HG03439 (cell line): ENCODE results near the gene FGF2.
"Not testable (repeated sequence)": the region's sequence is repeated elsewhere in the genome, so short reads cannot be mapped to it uniquely, and the experiment has no call there.

ENCODE experiments used
- ATAC-seq: cut with Tn5 transposase; IDR thresholded peaks from one replicate; pipeline ENCODE4 v1.9.1; 2021; ENCODE audit warnings: mild to moderate bottlenecking, moderate library complexity; ENCODE audit not compliant: unreplicated experiment

FGF2 gene

DNA sequence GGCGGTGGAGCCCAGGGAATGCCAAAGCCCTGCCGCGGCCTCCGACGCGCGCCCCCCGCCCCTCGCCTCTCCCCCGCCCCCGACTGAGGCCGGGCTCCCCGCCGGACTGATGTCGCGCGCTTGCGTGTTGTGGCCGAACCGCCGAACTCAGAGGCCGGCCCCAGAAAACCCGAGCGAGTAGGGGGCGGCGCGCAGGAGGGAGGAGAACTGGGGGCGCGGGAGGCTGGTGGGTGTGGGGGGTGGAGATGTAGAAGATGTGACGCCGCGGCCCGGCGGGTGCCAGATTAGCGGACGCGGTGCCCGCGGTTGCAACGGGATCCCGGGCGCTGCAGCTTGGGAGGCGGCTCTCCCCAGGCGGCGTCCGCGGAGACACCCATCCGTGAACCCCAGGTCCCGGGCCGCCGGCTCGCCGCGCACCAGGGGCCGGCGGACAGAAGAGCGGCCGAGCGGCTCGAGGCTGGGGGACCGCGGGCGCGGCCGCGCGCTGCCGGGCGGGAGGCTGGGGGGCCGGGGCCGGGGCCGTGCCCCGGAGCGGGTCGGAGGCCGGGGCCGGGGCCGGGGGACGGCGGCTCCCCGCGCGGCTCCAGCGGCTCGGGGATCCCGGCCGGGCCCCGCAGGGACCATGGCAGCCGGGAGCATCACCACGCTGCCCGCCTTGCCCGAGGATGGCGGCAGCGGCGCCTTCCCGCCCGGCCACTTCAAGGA is at the start of gene FGF2:
FGF2 (plus strand) TSS at position 279 of the 705 bp plus-strand sequence; CDS start at position 623, 344 bp downstream.
- peak; percentile 18 for ATAC-seq

DNA sequence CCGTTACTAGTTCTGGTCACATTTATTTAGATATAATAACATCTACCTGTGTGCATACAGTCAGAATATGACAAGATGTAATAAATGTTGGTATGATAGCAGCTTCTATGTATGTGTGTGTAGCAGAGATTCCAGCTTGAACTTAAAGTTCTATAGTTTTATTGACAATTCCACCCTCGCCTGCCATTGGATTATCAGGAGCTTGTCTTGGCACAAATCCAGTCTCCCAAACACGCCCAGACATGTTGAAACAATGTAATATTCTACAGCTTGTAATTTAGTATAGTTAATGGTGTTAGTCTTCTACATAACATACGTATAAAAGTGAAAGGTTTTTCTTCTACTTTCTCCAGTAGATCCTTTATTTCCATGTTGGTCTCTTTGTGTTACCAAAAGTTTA is 49.7 kb upstream of the FGF2 start:
- no peak for ATAC-seq

DNA sequence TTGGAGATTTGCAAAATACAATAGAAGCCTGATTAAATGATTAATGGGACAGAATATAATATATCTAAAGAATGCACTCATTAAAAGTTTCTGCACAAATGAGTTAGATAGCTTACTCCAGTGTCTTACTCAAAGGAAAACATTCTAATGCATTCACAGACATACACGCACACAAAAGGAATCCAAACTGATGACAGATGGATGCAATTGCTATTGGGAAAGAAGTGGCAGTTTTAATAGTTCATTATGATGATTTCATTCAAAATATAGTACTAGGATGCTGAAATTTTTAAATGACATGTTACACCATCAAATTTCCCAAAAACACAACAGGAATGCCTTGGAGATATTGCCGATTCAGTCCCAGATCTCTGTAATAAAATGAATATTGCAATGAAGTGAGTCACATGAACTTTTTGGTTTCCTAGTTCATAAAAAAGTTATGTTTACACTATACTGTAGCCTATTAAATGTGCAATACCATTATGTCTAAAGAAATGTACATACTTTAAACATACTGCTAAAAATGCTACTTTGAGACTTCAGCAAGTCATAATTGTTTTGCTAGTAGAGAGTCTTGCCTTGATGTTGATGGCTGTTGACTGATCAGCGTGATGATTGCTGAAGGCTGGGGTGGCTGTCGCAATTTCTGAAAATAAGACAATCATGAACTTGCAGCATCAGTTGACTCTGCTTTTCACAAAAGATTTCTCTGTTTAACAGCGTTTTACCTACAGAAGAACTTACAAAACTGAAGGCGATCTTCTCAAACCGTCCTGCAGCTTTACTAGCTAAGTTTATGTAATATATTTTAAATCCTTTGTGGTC is 48.6 kb upstream of the FGF2 start:
- no peak for ATAC-seq

DNA sequence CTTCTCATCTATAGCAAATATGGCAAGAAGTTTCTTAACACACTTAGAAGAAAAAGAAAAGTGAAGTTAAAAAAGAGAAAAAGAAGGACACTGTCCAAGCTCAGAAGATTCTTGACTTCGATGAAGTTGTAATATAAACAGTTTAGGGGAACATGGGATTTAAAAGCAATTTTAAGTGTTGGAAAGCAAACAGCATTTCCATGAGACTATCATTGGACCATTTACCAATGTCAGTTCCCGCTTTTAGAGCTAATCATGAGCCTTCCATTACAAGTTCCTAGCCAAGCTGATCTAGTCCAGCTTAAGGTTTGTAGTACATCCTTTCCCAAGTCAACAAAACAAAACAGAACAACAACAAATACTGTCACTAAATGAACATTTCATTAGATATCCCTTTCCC is 45.1 kb upstream of the FGF2 start:
- ATAC-seq: no peak

DNA sequence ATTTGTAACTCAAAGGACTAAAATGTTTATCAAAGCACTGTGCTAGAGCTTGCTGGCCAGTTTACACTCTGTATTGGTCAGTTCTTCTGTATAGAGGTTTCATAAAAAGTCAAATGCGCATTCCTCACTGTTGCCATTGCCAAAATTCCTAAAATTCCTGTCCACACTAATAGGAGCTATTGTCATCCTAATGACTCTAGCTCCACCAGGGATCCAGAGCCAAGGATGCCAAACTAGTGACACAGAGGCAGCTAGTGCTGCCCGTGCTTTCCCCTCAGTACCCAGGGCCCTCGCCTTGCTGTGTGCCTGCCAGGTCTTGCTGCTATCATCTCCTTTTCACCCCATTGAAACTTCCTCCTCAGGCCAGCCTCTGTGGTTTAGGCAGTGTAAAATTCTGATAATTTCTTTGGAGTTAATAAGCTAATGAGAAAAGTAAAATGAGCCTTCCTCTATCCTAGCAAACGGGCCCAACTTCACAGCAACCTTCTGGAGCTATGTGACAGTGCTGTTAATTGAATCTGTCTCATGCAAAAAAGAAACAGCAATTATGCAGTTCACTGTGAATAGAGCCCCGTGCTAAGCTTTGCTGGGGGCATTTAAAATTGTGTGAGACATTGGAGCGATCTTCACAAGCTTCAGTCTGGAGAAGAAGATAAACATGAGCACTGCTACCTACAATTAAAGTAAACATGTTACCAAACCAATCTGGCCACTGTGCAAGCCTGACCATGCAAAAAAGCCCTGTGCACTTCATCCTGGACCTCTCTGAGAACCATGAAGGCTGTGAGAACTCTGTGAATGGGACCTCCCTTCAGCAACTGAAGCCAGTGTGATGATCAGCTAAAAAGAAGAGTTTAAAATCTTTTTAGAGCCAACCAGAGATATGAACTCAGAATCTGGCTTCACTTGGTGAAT is 43.1 kb upstream of the FGF2 start:
- no peak for ATAC-seq

DNA sequence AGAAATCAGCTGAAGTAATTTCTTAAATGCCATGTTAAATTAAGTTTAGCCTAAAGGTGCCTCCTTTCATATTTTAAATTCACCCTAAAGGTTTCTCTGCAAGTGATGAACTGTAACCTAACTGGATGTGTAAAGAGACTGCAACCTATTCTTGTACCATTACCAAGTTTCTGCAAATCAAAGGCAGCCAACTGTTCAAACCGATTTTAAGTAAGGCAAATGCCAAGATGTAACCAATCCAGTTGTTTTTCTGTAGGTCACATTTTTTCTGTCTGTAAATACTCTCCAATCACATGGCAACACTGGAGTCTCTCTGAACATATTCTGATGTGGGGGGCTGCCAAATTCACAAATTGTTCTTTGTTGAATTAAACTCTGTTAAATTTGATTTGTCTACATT is 42.4 kb upstream of the FGF2 start:
- ATAC-seq: no peak

DNA sequence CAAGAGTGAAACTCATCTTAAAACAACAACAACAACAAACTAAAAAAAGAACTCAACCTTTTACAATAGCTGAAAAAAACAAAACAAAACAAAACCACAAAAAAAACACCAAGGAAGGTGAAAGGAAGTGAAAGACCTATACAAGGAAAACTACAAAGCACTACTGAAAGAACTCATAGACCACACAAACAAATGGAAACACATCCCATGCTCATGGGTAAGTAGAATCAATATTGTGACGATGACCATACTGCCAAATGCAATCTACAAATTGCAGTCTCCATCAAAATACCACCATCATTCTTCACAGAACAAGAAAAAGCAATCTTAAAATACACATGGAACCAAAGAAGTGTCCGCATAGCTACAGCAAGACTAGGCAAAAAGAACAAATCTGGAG is 41.5 kb upstream of the FGF2 start:
- ATAC-seq: no peak

DNA sequence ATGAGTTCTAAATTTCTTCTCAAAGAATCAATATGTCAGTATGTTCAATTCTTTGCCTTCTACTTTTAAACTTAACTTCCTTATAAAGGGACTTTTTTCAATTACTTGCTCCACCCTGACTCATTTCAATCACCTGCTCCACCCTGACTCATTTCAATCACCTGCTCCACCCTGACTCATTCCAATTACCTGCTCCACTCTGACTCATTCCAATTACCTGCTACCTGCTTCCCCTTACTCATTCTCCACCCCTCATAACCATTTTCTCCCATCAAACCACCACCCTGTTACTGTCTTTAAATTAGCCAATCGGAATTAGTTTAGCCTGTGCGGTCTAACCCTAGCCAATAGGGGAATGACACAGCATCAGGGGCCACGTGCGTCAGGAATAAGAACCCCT is 40.3 kb upstream of the FGF2 start:
- ATAC-seq: not testable (repeated sequence)

DNA sequence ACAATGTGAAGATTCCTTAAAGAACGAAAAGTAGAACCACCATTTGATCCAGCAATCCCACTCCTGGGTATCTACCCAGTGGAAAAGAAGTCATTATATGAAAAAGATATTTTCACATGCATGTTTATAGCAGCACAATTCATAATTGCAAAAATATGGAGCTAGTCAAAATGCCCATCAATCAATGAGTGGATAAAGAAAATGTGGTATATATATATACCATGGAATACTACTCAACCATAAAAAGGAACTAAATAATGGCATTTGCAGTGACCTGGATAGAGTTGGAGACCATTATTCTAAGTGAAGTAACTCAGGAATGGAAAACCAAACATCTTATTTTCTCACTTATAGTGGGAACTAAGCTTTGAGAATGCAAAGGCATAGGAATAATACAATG is 39.7 kb upstream of the FGF2 start:
- not testable (repeated sequence) for ATAC-seq

DNA sequence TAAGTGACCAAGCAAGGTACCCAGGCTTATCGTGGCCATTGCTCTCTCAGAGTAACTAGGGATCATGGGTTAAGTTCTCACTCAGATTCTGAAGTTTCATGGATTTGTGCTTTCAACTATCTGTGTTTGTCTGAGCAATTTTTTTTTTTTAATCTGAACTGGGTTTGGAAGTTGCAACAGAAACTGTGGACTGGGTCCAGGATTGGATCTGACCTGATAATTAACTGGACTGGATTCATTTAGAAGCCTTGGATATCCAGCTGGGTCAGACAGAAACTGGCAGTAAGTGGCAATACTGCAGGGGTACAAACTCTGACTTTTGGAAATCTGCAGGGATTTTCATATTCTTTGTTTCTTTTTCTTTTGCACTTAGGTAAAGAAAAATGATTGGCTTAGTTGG is 38.7 kb upstream of the FGF2 start:
- no peak for ATAC-seq

DNA sequence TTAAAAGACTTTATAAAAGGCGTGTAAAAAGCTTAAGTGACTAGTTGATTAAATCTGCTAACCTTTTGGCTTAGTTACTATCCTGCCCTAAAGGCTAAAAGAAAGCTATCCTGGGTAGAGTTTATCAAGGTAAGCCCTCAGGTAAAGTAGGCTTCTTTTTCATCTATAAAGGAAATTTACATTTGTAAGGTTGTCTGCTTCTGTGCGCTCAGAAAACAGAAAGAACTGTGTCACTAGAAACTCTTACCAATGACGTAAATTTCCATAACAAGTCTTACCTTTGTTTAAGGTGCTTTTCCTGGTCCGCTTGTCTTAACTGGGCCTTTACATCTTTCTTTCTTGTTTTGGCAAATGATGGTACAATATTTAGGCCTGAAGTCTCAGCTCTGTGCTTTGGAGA is 37.7 kb upstream of the FGF2 start:
- ATAC-seq: no peak

DNA sequence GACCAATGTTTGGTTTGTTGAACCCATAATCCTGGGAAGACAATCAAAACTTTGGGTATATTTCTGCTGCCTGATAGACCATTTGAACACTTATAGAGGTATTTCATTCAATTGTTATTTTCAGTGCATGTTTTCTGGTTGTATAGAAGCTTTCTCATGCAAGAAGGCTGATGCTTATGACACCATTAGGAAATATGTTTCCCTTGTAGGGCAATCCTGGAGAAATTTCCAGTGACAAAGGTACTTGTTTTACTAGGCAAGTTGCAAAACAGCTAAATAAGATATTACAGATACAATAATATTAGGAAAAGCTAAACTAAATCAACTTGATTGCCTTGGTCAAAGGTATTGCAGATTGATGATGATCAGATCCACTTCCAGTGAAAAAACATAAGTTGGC is 32.8 kb upstream of the FGF2 start:
- ATAC-seq: no peak

DNA sequence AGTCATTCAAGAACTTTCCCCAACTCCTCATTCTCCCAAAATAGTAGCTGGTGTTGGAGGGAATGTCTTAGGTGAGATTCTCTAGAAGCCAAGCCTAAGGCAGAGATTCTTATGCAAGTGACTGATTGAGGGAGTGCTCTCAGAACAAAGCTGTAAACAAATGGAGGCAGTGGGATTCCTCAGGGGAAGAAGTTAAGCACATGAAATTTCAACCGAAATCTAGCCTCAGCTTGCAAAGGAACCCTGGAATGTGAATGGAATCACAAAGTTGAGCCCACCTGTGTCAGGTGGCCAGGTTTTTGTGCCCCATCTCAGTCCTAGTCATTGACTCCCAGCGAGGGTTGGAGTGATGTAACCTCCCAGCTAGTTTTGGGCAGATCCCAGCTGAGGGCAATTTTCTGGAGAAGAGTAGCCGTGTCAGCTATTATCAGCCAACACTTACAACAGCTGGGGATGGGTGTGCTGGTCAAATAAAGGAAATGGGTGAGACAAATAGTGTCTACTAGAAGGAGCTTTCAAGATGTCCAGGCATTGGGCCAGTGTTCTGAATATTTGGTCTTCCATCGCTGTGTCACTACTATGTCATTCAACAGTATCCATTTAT is 29.7 kb upstream of the FGF2 start:
- no peak for ATAC-seq

DNA sequence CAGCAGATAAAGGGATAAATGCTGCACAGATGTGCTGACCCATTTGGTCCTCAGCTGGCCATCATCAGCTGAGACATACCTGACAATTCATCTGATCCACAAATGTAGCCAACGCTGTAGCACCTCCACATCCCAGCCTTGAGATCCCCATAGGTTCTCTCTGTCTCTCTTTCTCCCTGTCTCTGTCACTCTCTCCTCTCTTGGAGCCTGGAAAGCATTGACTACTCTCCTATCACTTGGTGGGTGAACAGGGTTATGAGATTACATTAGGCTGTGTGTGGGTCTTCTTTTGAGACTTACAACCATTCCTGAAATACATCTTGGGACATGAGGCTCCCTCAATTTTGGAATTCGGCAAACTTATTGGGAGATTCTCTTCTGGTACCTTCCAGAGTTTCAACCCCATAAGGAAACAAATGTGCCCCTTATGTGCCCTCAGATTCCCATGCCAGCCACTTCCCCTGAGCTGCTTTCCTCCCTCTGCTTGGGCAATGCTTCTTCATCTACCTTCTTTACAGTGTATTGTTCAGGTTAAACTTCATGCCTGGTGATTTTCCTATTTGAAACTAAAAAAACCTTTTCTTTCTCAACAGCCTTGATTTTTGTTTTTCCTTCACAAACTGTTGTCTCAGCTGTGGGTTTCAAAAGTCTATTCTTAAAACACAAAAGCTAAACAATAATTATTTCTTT is 29.1 kb upstream of the FGF2 start:
- no peak for ATAC-seq

DNA sequence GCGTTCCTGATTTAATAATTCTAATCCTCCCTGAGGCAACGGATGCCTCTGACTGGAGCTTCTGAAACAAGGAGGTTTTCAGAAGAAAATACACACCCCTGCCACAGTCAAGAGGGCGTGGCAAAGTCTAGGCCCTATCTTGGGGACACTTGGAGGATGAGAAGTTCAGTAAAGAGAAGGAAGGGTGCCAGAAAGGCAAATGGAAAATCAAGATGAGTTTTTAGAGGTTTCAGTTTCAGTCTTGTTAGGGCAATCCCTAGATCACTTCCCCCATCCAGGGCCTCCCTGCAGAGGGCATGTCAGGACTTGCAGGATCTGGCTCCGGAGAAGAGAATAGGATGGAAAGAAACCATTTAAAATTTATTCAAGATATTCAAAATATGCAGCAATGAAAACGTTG is 28.5 kb upstream of the FGF2 start:
- ATAC-seq: no peak

DNA sequence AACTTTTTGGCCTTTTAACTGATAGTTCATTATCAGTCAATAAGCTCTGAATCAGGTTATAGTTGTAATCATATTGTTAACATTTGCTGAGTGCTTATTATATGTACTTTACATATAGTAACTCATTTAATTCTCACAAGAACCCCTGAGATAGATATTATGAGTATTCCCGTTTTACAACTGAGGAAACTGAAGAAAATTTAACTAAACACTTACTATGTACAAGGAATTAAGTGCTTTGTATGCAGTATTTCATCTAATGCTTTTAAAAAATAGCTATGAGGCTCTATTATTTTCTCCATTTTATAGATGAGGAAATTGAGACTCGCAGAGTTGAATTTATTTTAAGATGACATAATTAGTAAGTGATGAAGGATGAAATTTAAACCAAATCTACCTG is 27.7 kb upstream of the FGF2 start:
- ATAC-seq: no peak

DNA sequence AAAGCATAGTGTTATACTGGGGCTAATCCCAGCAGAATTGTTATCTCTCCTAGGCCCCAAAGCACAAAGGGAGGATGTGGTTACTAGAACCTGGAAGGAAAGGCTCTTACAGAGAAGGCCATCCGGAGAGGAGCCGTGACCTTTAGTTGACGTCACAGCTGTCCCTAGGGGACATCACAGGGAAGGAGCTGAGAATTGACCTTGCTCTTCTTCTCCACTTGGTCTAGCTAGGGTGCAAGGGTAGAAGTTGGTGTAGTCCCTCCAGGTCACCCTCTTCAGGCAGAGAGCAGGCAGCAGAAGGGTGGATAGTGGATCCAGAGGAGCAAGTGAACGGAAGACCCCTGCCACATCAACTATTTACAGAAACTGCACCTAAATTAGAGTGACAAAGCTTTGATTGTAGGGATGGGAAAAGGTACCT is 22.8 kb upstream of the FGF2 start:
- no peak for ATAC-seq

DNA sequence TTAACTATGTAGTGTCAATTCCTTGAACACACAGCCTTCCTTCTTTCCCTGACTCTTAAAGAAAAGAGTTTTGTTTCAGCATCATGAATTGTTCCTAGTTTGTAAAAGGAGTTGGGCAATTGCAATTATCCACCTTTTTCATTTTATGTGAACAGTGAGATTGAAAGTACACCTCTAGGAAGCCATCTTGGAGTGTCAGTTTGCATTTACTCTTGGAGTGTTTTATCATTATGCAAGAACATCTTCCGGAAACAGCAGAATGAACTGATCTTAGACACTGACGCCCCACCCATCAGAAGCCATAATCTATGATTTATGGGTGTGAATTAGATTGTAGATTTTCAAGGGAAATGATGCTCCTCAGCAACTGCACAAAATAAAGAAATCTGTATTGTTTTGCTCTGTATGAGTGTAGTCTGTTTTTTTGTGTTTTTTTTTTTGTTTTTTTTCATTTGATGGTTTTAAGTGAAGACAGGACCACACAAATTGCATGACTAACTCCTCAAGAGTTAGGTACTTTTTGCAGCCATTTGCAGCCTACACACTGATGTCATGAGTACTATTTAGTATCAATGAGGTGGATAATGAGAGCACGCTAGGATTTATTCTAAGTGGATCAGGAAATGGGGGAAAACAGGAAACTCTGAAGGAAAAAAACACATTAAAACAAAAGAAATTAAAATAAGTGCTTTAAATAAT is 19.5 kb upstream of the FGF2 start:
- no peak for ATAC-seq

DNA sequence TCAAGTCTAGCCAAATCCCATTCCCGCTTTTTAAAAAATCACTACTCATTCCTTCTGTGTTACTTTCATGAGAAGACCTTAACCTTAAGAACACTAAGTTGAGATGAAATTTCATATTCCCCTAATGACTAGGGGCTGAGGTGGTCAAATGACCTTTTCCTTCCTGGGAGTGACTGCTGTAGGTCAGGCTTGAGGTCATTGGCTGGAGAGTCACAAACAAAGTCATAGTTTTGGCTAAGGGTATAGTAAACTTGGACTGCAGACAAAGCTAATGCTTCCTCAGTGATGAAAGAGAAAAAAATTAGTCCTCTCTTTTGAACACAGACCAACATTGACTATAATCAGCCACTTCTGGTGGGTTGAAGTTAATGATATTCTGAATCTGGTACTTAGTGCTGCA is 16.0 kb upstream of the FGF2 start:
- no peak for ATAC-seq

DNA sequence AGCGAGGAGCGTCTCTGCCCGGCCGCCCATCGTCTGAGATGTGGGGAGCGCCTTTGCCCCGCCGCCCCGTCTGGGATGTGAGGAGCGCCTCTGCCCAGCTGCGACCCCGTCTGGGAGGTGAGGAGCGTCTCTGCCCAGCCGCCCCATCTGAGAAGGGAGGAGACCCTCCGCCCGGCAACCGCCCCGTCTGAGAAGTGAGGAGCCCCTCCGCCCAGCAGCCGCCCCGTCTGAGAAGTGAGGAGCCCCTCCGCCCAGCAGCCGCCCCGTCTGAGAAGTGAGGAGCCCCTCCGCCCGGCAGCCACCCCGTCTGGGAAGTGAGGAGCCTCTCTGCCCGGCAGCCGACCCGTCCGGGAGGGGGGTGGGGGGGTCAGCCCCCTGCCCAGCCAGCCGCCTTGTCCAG is 14.8 kb upstream of the FGF2 start:
- ATAC-seq: not testable (repeated sequence)
